Measurements from ENCODE around the gene C6orf136. TPM values are rescaled to one million over a fixed set of nuclear protein-coding genes. Genes with fewer than 3 reads are reported as not detected.
A peak's percentile ranks its signal among the peaks of the same experiment; 100 is the strongest.

C6orf136 gene
- total and polyA plus RNA-seq, 10 of the 15 experiments (the other 5 are each of a cell fraction or from before 2014, with no cell fraction given): 5.2 to 24.1 (median 14.9) TPM

GRCh38 chr6:30690403-30691207, 43.7 kb downstream of the C6orf136 start, which contains the start of gene NRM (continued):
- no peak for TF ChIP-seq E2F4 (IDR thresholded peaks at IDR 0.05; ENCODE audit: low read depth, low read length)
- TF ChIP-seq MYB (IDR thresholded peaks at IDR 0.05; ENCODE audit: borderline replicate concordance, low read depth, low read length): no peak
- TF ChIP-seq IRF4 (IDR thresholded peaks at IDR 0.05; ENCODE audit: low read depth, low read length): no peak
- TF ChIP-seq, protein P1, sequence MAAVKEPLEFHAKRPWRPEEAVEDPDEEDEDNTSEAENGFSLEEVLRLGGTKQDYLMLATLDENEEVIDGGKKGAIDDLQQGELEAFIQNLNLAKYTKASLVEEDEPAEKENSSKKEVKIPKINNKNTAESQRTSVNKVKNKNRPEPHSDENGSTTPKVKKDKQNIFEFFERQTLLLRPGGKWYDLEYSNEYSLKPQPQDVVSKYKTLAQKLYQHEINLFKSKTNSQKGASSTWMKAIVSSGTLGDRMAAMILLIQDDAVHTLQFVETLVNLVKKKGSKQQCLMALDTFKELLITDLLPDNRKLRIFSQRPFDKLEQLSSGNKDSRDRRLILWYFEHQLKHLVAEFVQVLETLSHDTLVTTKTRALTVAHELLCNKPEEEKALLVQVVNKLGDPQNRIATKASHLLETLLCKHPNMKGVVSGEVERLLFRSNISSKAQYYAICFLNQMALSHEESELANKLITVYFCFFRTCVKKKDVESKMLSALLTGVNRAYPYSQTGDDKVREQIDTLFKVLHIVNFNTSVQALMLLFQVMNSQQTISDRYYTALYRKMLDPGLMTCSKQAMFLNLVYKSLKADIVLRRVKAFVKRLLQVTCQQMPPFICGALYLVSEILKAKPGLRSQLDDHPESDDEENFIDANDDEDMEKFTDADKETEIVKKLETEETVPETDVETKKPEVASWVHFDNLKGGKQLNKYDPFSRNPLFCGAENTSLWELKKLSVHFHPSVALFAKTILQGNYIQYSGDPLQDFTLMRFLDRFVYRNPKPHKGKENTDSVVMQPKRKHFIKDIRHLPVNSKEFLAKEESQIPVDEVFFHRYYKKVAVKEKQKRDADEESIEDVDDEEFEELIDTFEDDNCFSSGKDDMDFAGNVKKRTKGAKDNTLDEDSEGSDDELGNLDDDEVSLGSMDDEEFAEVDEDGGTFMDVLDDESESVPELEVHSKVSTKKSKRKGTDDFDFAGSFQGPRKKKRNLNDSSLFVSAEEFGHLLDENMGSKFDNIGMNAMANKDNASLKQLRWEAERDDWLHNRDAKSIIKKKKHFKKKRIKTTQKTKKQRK (IDR thresholded peaks at IDR 0.05; ENCODE audit: low read depth, low read length): no peak
- no peak for TF ChIP-seq HDAC2 (IDR thresholded peaks at IDR 0.05)
- TF ChIP-seq, protein P2, sequence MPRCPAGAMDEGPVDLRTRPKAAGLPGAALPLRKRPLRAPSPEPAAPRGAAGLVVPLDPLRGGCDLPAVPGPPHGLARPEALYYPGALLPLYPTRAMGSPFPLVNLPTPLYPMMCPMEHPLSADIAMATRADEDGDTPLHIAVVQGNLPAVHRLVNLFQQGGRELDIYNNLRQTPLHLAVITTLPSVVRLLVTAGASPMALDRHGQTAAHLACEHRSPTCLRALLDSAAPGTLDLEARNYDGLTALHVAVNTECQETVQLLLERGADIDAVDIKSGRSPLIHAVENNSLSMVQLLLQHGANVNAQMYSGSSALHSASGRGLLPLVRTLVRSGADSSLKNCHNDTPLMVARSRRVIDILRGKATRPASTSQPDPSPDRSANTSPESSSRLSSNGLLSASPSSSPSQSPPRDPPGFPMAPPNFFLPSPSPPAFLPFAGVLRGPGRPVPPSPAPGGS (IDR thresholded peaks at IDR 0.05; ENCODE audit: borderline replicate concordance, insufficient read depth, low read depth, low read length, poor library complexity, severe bottlenecking): peak; percentile 7
- 0 out of 2 replicates have a peak, but pooled peaks have one; percentile 16 for TF ChIP-seq PAX5 (IDR thresholded peaks at IDR 0.05; ENCODE audit: borderline replicate concordance, low read depth, low read length)
- TF ChIP-seq E2F8 (IDR thresholded peaks at IDR 0.05; ENCODE audit: low read depth, partially characterized antibody): peak; percentile 21
- TF ChIP-seq SMC3 (IDR thresholded peaks at IDR 0.05; ENCODE audit: borderline replicate concordance, low read length): no peak
- TF ChIP-seq ZZZ3 (IDR thresholded peaks at IDR 0.05; ENCODE audit: control insufficient read depth, insufficient read length, low read depth): no peak
- no peak for TF ChIP-seq CHD4 (IDR thresholded peaks at IDR 0.05)
- no peak for TF ChIP-seq MTA2 (IDR thresholded peaks at IDR 0.05; ENCODE audit: low read depth)
- no peak for TF ChIP-seq CEBPB (IDR thresholded peaks at IDR 0.05; ENCODE audit: borderline replicate concordance in 1 of 2, low read depth in 2 of 2, low read length in 2 of 2)
- TF ChIP-seq FOXK2 (IDR thresholded peaks at IDR 0.05): no peak
- TF ChIP-seq MEF2A (IDR thresholded peaks at IDR 0.05; ENCODE audit: insufficient read depth, low read depth, low read length): no peak
- no peak for TF ChIP-seq YBX1 (IDR thresholded peaks at IDR 0.05)
- TF ChIP-seq FOS (IDR thresholded peaks at IDR 0.05; ENCODE audit: borderline replicate concordance, extremely low read depth, insufficient read length): no peak
- no peak for TF ChIP-seq HDAC6 (IDR thresholded peaks at IDR 0.05; ENCODE audit: unreplicated experiment)
- no peak for TF ChIP-seq ZNF622 (IDR thresholded peaks at IDR 0.05)
- TF ChIP-seq MEF2B (IDR thresholded peaks at IDR 0.05; ENCODE audit: partially characterized antibody, poor library complexity, severe bottlenecking): peak; percentile 43
